Urinary bladder (tissue), 4 donors: ENCODE measurements around the gene THRA. TPM values are rescaled to one million over a fixed set of nuclear protein-coding genes. Genes with fewer than 3 reads are reported as not detected.

Experiments
- DNase-seq: peaks from one replicate; pipeline ENCODE4 v3.0.0-alpha.2; 2015; ENCODE audit errors: extremely low spot score
- H3K27ac ChIP-seq: one replicate; pipeline ENCODE4 v1.5.1; 2013; ENCODE audit warnings: low read depth, mild to moderate bottlenecking, moderate library complexity
- H3K36me3 ChIP-seq: one replicate; pipeline ENCODE4 v1.6.1; 2013; ENCODE audit warnings: mild to moderate bottlenecking, moderate library complexity; ENCODE audit not compliant: insufficient read depth
- H3K4me1 ChIP-seq: one replicate; pipeline ENCODE4 v1.6.1; 2013; ENCODE audit warnings: mild to moderate bottlenecking, moderate library complexity; ENCODE audit not compliant: insufficient read depth
- H3K4me3 ChIP-seq: one replicate; pipeline ENCODE4 v1.5.1; 2013; ENCODE audit warnings: low read depth, low read length
- WGBS: extraction: QIAGEN DNeasy Blood & Tissue Kit; methylation state at CpG from one replicate; pipeline ENCODE4 v1.1.7; 2013; 5-methylcytosine and 5-hydroxymethylcytosine counted together
- polyA plus RNA-seq: library from polyadenylated mRNA; stranded (reverse); fragments of 200-250 nt; gene quantifications from one replicate; pipeline ENCODE4 v1.2.3, GENCODE V29; 2013
- total RNA-seq: library from RNA; depleted of rRNA; stranded (reverse); fragments of >200 nt; gene quantifications from one replicate; pipeline ENCODE4 v1.2.3, GENCODE V29; 2014
- donor health status: healthy with polysubstance abuse.
- donor health status: healthy.

Gene THRA
- total and polyA plus RNA-seq, 2 donors: 35.5 to 76.3 TPM

- H3K4me3 ChIP-seq: no peak overlapping the region
- peak overlapping the region; percentile 62 for H3K27ac ChIP-seq
- 49% methylated on average over 11 of the region's 11 CpGs for WGBS
- DNase-seq: no peak
- H3K36me3 ChIP-seq: no peaks in the 10 kb centered on the region
- peaks cover 4% of the 10 kb centered on the region for H3K4me1 ChIP-seq
Observed at GRCh38 chr17:40065769-40066510, 3.2 kb downstream of the THRA start.

GRCh38 chr17:40067710-40068109 is 4.9 kb downstream of the THRA start:
- WGBS: 95% methylated on average over 7 of the region's 7 CpGs
- H3K4me3 ChIP-seq: no peak overlapping the region

GRCh38 chr17:40068129-40068581 is 5.4 kb downstream of the THRA start:
- Histone ChIP-seq H3K4me1 (peaks cover 4% of the 10 kb centered on the region), H3K4me3 (no peak overlapping the region), H3K27ac (peak overlapping the region; percentile 85), H3K36me3 (no peaks in the 10 kb centered on the region)
- 40% methylated on average over 4 of the region's 4 CpGs for WGBS
- DNase-seq: no peak

More at GRCh38 chr17:40067710-40068109, 4.9 kb downstream of the THRA start:
- no peaks in the 10 kb centered on the region for H3K36me3 ChIP-seq
- H3K4me1 ChIP-seq: peaks cover 4% of the 10 kb centered on the region
- H3K27ac ChIP-seq: peak overlapping the region; percentile 85
- no peak for DNase-seq

GRCh38 chr17:40068584-40068916 is 5.8 kb downstream of the THRA start:
- peak overlapping the region; percentile 85 for H3K27ac ChIP-seq
- H3K36me3 ChIP-seq: no peaks in the 10 kb centered on the region
- 5% methylated on average over 5 of the region's 5 CpGs for WGBS
- H3K4me1 ChIP-seq: peaks cover 4% of the 10 kb centered on the region
- no peak for DNase-seq
- H3K4me3 ChIP-seq: peak overlapping the region; percentile 13

- Histone ChIP-seq H3K4me1 (peaks cover 2% of the 10 kb centered on the region), H3K4me3 (peak overlapping the region; percentile 21), H3K36me3 (no peaks in the 10 kb centered on the region), H3K27ac (peak overlapping the region; percentile 93)
- DNase-seq: peak; percentile 83
- 4% methylated on average over 14 of the region's 14 CpGs for WGBS
Observed at GRCh38 chr17:40068917-40069750, 6.4 kb downstream of the THRA start.

- Histone ChIP-seq H3K27ac (peak overlapping the region; percentile 93), H3K36me3 (no peaks in the 10 kb centered on the region), H3K4me1 (peaks cover 3% of the 10 kb centered on the region), H3K4me3 (peak overlapping the region; percentile 21)
- no peak for DNase-seq
- 23% methylated on average over 14 of the region's 14 CpGs for WGBS
Observed at GRCh38 chr17:40069751-40070708, 7.3 kb downstream of the THRA start.

- 26% methylated on average over 8 of the region's 8 CpGs for WGBS
- DNase-seq: no peak
- no peak overlapping the region for H3K4me3 ChIP-seq
Observed at GRCh38 chr17:40070709-40071312, 8.0 kb downstream of the THRA start.

GRCh38 chr17:40071313-40072039 is 8.7 kb downstream of the THRA start:
- 35% methylated on average over 16 of the region's 16 CpGs for WGBS
- peaks cover 6% of the 10 kb centered on the region for H3K4me1 ChIP-seq

More at GRCh38 chr17:40070709-40071312, 8.0 kb downstream of the THRA start:
- Histone ChIP-seq H3K36me3 (no peaks in the 10 kb centered on the region), H3K27ac (peak overlapping the region; percentile 93), H3K4me1 (peaks cover 6% of the 10 kb centered on the region)

GRCh38 chr17:40072040-40072734 is 9.4 kb downstream of the THRA start:
- peak overlapping the region; percentile 1 for H3K4me3 ChIP-seq
- DNase-seq: no peak
- H3K27ac ChIP-seq: peak overlapping the region; percentile 93
- no peaks in the 10 kb centered on the region for H3K36me3 ChIP-seq
- H3K4me1 ChIP-seq: peaks cover 6% of the 10 kb centered on the region
- WGBS: 13% methylated on average over 19 of the region's 19 CpGs

More at GRCh38 chr17:40071313-40072039, 8.7 kb downstream of the THRA start:
- Histone ChIP-seq H3K4me3 (no peak overlapping the region), H3K27ac (peak overlapping the region; percentile 93), H3K36me3 (no peaks in the 10 kb centered on the region)
- DNase-seq: no peak

- peaks cover 6% of the 10 kb centered on the region for H3K4me1 ChIP-seq
- 28% methylated on average over 8 of the region's 8 CpGs for WGBS
- no peak for DNase-seq
- H3K27ac ChIP-seq: peak overlapping the region; percentile 93
- peak overlapping the region; percentile 1 for H3K4me3 ChIP-seq
- H3K36me3 ChIP-seq: no peaks in the 10 kb centered on the region
Observed at GRCh38 chr17:40072735-40073346, 10.1 kb downstream of the THRA start.

- H3K4me1 ChIP-seq: peaks cover 6% of the 10 kb centered on the region
- H3K36me3 ChIP-seq: no peaks in the 10 kb centered on the region
- no peak for DNase-seq
- H3K4me3 ChIP-seq: no peak overlapping the region
- peak overlapping the region; percentile 72 for H3K27ac ChIP-seq
- WGBS: 69% methylated on average over 7 of the region's 7 CpGs
Observed at GRCh38 chr17:40073454-40074174, 10.8 kb downstream of the THRA start.
